ENCODE measurements around the gene FGF11. TPM values are rescaled to one million over a fixed set of nuclear protein-coding genes. Genes with fewer than 3 reads are reported as not detected.

Gene FGF11
- total and polyA plus RNA-seq, 2 of the 13 experiments (the other 11 are each of a cell fraction or from before 2014, with no cell fraction given) = 0.20 to 7.6 TPM

- TF ChIP-seq ATF4 (CRISPR knock-in tag; IDR thresholded peaks at IDR 0.05) (no peak), AGO2 (optimal IDR thresholded peaks at IDR 0.05; ENCODE audit: low read depth, low read length) (peak; percentile 78), GTF3A (CRISPR knock-in tag; conservative IDR thresholded peaks at IDR 0.05) (no peak), SPEN (CRISPR knock-in tag; IDR thresholded peaks at IDR 0.05; ENCODE audit: low read depth) (0 out of 2 replicates have a peak, but pooled peaks have one; percentile 11), UBTF (CRISPR knock-in tag; IDR thresholded peaks at IDR 0.05) (peak; percentile 4; the same call in 1 of the 2 replicates), ZNF616 (CRISPR knock-in tag; IDR thresholded peaks at IDR 0.05; ENCODE audit: low read depth) (no peak), SNAPC5 (CRISPR knock-in tag; IDR thresholded peaks at IDR 0.05; ENCODE audit: borderline replicate concordance) (peak; percentile 73; the same call in 1 of the 2 replicates), TMF1 (CRISPR knock-in tag; IDR thresholded peaks at IDR 0.05; ENCODE audit: low read depth) (0 out of 2 replicates have a peak, but pooled peaks have one; percentile 52), ZNF878 (CRISPR knock-in tag; IDR thresholded peaks at IDR 0.05) (no peak), ZNF543 (CRISPR knock-in tag; IDR thresholded peaks at IDR 0.05) (0 out of 2 replicates have a peak, but pooled peaks have one; percentile 7), MAZ (IDR thresholded peaks at IDR 0.05; ENCODE audit: borderline replicate concordance, low read depth, low read length) (peak; percentile 34; the same call in 1 of the 2 replicates), MAZ (CRISPR knock-in tag; IDR thresholded peaks at IDR 0.05; ENCODE audit: low read depth) (peak; percentile 47), IRX3 (CRISPR knock-in tag; IDR thresholded peaks at IDR 0.05; ENCODE audit: borderline replicate concordance, low read depth) (peak; percentile 65; the same call in 1 of the 2 replicates), ZNF343 (CRISPR knock-in tag; IDR thresholded peaks at IDR 0.05) (no peak), ZSCAN25 (CRISPR knock-in tag; IDR thresholded peaks at IDR 0.05) (no peak), ARID4A (CRISPR knock-in tag; IDR thresholded peaks at IDR 0.05; ENCODE audit: borderline replicate concordance) (peak; percentile 71; the same call in 1 of the 2 replicates), KDM5B (CRISPR knock-in tag; IDR thresholded peaks at IDR 0.05; ENCODE audit: borderline replicate concordance) (0 out of 2 replicates have a peak, but pooled peaks have one; percentile 19), MXD3 (CRISPR knock-in tag; IDR thresholded peaks at IDR 0.05) (no peak), NFYB (CRISPR knock-in tag; IDR thresholded peaks at IDR 0.05) (peak; percentile 86), ARID2 (CRISPR knock-in tag; IDR thresholded peaks at IDR 0.05; ENCODE audit: borderline replicate concordance) (0 out of 2 replicates have a peak, but pooled peaks have one; percentile 61)
These were observed 35.2 kb upstream of the FGF11 start, which contains the start of gene TMEM256 (continued) for GRCh38 chr17:7403977-7404736.

All from HepG2 (cell line).